Measurements from ENCODE around the gene CCDC9B.
A peak's percentile ranks its signal among the peaks of the same experiment; 100 is the strongest.

CCDC9B gene

DNA sequence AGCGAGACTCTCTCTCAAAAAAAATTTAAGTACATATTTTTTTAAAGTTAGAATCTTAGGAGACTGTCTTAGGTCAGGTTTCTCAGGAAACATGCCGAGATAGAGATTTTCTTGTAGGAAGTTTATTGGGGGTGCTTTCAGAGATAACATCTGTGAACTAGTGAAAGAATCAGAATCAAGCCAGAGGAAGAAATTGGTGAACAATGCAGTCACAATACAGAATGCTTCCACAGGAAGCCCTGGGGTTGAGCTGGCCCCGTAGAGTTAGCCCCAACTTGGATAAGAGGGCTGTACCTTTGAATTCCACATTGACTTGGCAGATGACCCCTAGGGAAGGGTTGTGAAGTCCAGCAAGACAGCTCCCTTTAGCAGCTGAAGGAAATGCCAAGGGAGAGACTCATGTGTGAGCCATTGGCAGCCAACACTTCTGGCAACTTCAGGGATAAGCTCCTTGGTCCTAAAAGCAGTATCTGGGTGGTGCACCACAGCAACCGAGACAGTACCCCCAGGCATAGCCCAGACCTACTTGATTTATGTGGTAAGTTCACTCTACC is 25.9 kb downstream of the CCDC9B start:
- Histone ChIP-seq H3K27ac (ENCODE audit: low read depth, low read length, severe bottlenecking) (no peak overlapping the region), H3K4me3 (ENCODE audit: extremely low read depth, insufficient read depth, low read length, poor library complexity, severe bottlenecking) (no peak overlapping the region), H3K36me3 (ENCODE audit: control insufficient read depth, insufficient read depth, low read length) (no peaks in the 10 kb centered on the region), H3K4me1 (ENCODE audit: control insufficient read depth, insufficient read depth, low read length, poor library complexity, severe bottlenecking) (peaks cover 18% of the 10 kb centered on the region), H3K9me3 (ENCODE audit: control insufficient read depth, low read length) (no peaks in the 10 kb centered on the region)
- 83 to 91% methylated on average over 2 of the region's 4 CpGs for WGBS, 2 experiments (ENCODE audit: insufficient coverage in 2 of 2)

DNA sequence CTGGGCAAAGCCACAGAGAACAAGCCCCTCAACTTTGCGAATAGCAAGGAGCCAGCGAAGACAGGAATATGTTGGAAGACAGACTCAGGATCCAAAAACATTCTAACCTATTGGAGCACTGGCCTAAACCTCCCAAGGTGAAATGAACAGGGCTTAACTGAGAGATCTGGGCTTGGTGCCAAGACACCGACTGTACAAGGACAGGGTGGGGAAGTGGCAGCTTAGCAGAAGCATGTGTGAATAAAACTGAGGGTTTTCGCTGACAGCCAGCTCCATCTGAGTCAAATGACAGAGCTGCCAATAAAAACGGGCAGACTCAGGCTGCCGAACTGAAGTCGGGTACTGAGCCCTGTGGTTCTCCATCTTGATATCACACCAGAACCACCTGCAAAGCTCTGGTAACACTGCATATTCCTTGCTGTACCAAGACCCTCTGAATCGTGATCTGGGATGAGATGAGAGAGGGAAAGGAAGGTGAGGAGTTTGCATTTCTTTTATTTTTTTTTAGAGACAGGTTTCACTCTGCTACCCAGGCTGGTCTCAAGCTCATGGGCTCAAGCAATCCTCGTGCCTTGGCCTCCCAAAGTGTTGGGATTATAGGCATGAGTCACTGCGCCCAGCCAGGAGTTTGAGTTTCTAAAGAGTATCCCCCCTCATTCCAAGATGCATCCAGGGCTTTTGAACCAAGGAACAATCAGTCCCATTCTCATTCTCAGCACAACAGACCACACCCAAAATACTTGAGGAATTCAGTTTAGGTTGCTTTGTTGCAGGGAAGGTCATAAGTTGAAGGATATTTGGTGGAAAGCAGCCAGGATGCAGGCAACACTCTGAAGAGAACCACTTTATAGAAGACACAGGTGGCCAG is 27.0 kb downstream of the CCDC9B start:
- H3K4me3 ChIP-seq (ENCODE audit: extremely low read depth, insufficient read depth, low read length, poor library complexity, severe bottlenecking): no peak overlapping the region
- H3K9me3 ChIP-seq (ENCODE audit: control insufficient read depth, low read length): no peaks in the 10 kb centered on the region
- peaks cover 29% of the 10 kb centered on the region for H3K4me1 ChIP-seq (ENCODE audit: control insufficient read depth, insufficient read depth, low read length, poor library complexity, severe bottlenecking)
- H3K27ac ChIP-seq (ENCODE audit: low read depth, low read length, severe bottlenecking): no peak overlapping the region
- no peaks in the 10 kb centered on the region for H3K36me3 ChIP-seq (ENCODE audit: control insufficient read depth, insufficient read depth, low read length)
- 70 to 89% methylated on average over 7 of the region's 10 CpGs for WGBS, 2 experiments (ENCODE audit: insufficient coverage in 2 of 2)

DNA sequence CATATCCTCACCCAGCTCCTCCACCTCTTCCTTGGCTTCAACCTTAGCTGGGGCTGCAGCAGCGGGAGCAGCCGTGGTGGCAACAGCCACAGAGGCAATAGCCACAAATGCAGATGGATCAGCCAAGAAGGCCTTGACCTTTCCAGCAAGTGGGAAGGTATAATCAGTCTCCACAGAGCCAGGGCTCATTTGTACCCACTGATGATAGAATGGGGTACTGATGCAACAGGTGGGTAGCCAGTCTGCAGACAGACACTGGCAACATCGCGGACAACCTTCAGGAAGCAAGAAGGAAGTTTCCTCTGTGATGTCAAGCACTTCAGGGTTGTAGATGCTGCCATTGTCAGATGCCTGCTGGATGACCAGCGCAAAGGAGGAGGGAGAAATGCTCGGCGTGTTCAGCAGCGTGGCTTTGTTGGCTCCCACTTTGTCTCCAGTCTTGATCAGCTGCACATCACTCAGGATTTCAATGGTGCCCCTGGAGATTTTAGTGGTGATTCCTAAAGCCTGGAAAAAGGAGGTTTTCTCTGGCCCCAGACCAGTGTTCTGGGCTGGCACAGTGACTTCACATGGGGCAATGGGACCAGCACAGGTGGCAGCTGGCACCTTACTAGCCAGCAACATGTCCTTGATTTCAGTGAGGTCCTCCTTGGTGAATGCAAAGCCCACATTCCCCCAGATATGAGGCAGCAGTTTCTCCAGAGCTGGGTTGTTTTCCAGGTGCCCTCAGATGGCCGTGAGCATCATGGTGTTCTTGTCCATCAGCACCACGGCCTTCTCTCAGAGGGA is 28.2 kb downstream of the CCDC9B start:
- H3K4me1 ChIP-seq (ENCODE audit: control insufficient read depth, insufficient read depth, low read length, poor library complexity, severe bottlenecking): peaks cover 38% of the 10 kb centered on the region
- 88 to 91% methylated on average over 10 of the region's 10 CpGs for WGBS, 2 experiments (ENCODE audit: insufficient coverage in 2 of 2)
- no peak overlapping the region for H3K4me3 ChIP-seq (ENCODE audit: extremely low read depth, insufficient read depth, low read length, poor library complexity, severe bottlenecking)
- no peaks in the 10 kb centered on the region for H3K9me3 ChIP-seq (ENCODE audit: control insufficient read depth, low read length)
- H3K36me3 ChIP-seq (ENCODE audit: control insufficient read depth, insufficient read depth, low read length): no peaks in the 10 kb centered on the region
- no peak overlapping the region for H3K27ac ChIP-seq (ENCODE audit: low read depth, low read length, severe bottlenecking)

DNA sequence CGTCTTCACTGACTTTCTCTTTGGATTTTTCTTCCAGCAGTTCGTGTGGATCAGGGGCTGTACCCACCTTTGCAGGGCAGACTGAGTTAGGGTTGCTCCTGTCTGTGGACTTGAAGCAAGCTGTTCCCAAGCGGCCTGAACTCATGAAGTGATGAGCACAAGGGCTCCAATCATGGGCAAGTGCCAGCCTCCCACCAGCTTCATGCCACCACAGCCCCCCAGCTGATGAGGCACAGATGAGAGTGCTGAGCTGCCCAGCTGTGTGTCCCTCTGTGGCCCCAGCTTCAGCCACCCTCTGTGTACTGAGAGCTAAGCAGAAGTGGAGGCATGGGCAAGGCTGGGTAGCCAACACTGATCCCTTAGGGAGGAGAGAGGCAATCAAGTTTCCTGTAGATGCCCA is 29.7 kb downstream of the CCDC9B start:
- Histone ChIP-seq H3K27ac (ENCODE audit: low read depth, low read length, severe bottlenecking) (no peak overlapping the region), H3K36me3 (ENCODE audit: control insufficient read depth, insufficient read depth, low read length) (no peaks in the 10 kb centered on the region), H3K9me3 (ENCODE audit: control insufficient read depth, low read length) (no peaks in the 10 kb centered on the region), H3K4me1 (ENCODE audit: control insufficient read depth, insufficient read depth, low read length, poor library complexity, severe bottlenecking) (peaks cover 50% of the 10 kb centered on the region), H3K4me3 (ENCODE audit: extremely low read depth, insufficient read depth, low read length, poor library complexity, severe bottlenecking) (no peak overlapping the region)
- 49 to 65% methylated on average over 2 to 3 of the region's 3 CpGs for WGBS, 2 experiments (ENCODE audit: insufficient coverage in 2 of 2)

DNA sequence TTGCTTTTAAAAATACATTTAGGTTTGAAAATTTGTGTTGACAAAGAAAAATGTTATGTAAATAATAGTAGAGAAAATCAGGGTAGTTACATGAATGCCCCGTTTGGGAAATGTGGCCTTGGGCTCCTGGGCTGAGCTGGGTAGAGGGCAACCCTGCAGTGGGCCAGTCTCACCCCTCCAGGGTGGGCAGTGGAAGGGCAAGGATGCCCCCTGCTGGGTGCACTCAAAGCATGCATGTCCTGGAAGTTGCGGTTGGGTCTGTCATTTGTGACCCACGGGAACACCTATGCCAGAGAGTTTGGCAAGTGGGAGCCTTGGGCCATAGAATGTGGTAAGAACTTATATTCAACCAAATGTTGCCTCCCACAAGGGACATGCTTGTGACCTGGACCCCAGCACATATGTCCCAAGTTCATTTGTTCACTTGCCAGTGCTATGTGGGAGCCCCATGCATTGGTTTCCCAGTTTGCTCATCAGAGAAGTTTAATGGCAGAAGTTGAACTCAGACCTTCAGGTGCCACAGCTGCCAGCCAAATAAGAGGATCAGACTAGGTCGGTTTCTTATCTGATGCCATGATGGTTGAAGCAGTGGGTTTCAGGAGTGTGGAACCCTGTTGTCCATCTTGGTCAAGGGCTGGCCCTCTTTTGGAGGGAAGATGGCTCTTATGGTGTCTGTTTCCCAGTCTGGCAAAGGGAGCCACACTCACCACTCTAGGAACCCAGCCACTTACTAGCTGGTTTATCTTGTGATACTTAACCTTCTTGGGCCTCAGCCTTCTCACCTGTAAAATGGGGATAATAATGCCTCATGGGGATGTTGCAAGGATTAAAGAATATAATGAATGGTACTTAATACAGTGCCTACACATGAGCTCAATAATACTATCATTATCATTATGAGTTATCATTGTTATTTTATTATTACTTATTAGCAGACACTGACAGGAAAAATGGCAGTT is 30.5 kb downstream of the CCDC9B start:
- WGBS, 2 experiments (ENCODE audit: insufficient coverage in 2 of 2): 18 to 27% methylated on average over 2 to 4 of the region's 4 CpGs
- Histone ChIP-seq H3K36me3 (ENCODE audit: control insufficient read depth, insufficient read depth, low read length) (no peaks in the 10 kb centered on the region), H3K4me3 (ENCODE audit: extremely low read depth, insufficient read depth, low read length, poor library complexity, severe bottlenecking) (no peak overlapping the region), H3K9me3 (ENCODE audit: control insufficient read depth, low read length) (no peaks in the 10 kb centered on the region), H3K27ac (ENCODE audit: low read depth, low read length, severe bottlenecking) (no peak overlapping the region), H3K4me1 (ENCODE audit: control insufficient read depth, insufficient read depth, low read length, poor library complexity, severe bottlenecking) (peaks cover 48% of the 10 kb centered on the region)

DNA sequence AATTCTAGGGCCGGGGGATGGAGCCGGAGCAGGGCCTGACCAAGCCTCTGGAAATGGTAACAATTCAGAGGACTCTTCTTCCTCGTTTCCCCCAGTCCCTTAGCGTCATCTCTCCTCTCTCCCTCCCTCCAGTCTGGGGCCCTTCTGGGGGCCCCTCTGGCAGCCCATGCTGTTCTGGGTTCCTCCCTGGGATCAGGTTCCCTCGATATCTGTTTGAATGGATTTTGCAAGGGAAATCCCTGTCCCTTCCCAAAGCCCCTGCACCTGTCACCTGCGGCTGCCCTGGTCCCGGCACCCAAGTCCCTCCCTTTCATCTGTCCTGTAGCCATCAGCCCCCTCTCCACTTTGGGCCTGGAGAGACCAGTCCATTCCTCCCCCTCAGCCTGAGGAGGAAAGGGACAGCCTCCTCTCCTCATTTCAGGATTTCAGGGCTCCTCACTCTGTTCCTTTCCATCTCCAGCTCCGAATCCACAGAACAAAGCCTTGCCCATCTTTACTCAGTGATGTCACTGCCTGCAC is 31.3 kb downstream of the CCDC9B start:
- Histone ChIP-seq H3K36me3 (ENCODE audit: control insufficient read depth, insufficient read depth, low read length) (no peaks in the 10 kb centered on the region), H3K4me3 (ENCODE audit: extremely low read depth, insufficient read depth, low read length, poor library complexity, severe bottlenecking) (no peak overlapping the region), H3K27ac (ENCODE audit: low read depth, low read length, severe bottlenecking) (no peak overlapping the region), H3K9me3 (ENCODE audit: control insufficient read depth, low read length) (no peaks in the 10 kb centered on the region), H3K4me1 (ENCODE audit: control insufficient read depth, insufficient read depth, low read length, poor library complexity, severe bottlenecking) (peaks cover 40% of the 10 kb centered on the region)
- 68 to 79% methylated on average over 5 to 6 of the region's 8 CpGs for WGBS, 2 experiments (ENCODE audit: insufficient coverage in 2 of 2)

DNA sequence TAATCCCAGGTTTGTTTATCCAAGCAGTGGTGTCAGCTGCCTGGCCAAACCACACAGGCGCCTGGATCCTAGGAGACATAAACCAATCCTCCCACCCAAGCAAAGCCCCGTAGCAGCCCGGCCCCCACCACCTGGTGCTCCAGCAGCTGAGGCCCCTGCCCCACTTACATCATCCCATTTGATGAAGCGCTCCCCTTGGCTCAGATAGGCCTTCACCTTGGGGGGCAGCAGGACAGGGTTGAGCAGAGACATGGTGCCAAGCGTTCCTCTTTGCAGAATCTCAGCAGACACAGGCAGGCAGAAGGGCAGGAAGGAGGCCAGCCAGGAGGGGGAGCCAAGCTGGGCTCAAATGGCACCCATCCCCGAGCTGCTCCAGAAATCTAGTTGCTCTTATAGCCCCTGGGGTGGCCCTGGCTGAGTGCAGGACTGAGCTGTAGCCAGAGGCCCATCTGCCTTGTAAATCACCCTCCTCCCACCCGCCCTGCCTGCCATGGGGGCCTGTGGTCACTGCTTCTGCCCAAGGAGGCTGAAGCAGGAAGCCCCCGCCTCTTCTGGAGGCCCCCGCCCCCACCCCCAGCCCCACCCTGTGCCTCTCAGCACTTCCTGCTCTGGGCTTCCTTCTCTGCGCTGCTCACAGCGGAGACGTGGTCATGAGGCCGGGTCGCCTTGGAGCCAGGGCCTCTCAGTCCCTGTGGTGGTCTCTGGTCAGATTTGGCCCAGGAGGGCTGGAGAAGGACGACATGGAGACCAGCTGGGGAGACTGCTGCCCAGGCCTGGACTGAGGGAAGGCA is 33.1 kb downstream of the CCDC9B start, which contains the start of gene PLCB2:
Gene PLCB2 (minus strand): TSS at position 515 of the 791 bp plus-strand sequence. CDS start 263 bp downstream, at position 252.
- H3K4me3 ChIP-seq (ENCODE audit: extremely low read depth, insufficient read depth, low read length, poor library complexity, severe bottlenecking): peak within 1 kb of the TSS; percentile 21
- 45 to 54% methylated on average over 7 to 8 of the region's 15 CpGs for WGBS, 2 experiments (ENCODE audit: insufficient coverage in 2 of 2)
- no peaks in the 10 kb centered on the region for H3K9me3 ChIP-seq (ENCODE audit: control insufficient read depth, low read length)
- peaks cover 36% of the 10 kb centered on the region for H3K4me1 ChIP-seq (ENCODE audit: control insufficient read depth, insufficient read depth, low read length, poor library complexity, severe bottlenecking)
- H3K27ac ChIP-seq (ENCODE audit: low read depth, low read length, severe bottlenecking): peak within 1 kb of the TSS; percentile 59
- peaks cover 6% of the 10 kb centered on the region for H3K36me3 ChIP-seq (ENCODE audit: control insufficient read depth, insufficient read depth, low read length)

DNA sequence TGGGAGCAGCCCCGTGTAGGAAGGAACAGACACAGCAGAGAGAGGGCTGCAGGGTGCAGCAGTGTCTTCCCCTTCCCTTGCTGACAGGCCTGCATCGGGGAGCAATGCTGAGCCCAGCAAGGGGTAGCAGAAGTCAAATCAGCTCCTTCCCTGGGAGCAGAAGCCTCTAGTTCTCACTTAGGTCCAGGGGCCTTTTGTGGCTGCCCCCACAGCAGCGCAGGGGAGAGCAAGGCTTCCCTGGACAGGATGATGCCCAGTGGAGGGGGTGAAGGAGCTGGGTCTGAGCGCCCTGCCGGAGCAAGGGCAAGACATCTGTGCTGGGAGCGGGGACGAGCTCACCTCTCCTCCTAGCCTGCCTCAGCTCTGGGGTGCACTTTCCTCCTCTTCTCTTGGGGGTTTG is 33.8 kb downstream of the CCDC9B start:
- Histone ChIP-seq H3K36me3 (ENCODE audit: control insufficient read depth, insufficient read depth, low read length) (peaks cover 6% of the 10 kb centered on the region), H3K4me1 (ENCODE audit: control insufficient read depth, insufficient read depth, low read length, poor library complexity, severe bottlenecking) (peaks cover 42% of the 10 kb centered on the region), H3K27ac (ENCODE audit: low read depth, low read length, severe bottlenecking) (peak overlapping the region; percentile 23), H3K9me3 (ENCODE audit: control insufficient read depth, low read length) (no peaks in the 10 kb centered on the region), H3K4me3 (ENCODE audit: extremely low read depth, insufficient read depth, low read length, poor library complexity, severe bottlenecking) (peak overlapping the region; percentile 21)
- 42 to 50% methylated on average over 2 to 3 of the region's 7 CpGs for WGBS, 2 experiments (ENCODE audit: insufficient coverage in 2 of 2)

DNA sequence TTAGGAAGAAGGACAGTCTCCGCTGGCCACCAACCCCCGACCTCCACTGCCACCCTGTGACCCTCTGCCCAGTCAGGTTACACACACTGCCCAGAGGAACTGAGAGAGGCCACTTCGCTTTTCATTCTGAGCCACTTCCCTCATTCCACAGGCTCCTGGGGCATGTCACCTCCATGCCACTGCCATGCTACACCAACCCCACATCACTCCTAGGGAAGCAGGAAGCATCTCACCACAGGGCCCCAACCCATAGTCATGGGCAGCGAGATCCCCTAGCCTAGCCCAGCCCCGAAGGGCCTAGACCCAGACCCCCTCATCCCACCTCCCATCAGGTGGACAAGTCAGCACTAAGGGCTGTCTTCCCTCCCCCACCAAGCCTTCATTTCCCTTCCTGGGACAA is 34.4 kb downstream of the CCDC9B start:
- Histone ChIP-seq H3K4me3 (ENCODE audit: extremely low read depth, insufficient read depth, low read length, poor library complexity, severe bottlenecking) (no peak overlapping the region), H3K27ac (ENCODE audit: low read depth, low read length, severe bottlenecking) (no peak overlapping the region), H3K9me3 (ENCODE audit: control insufficient read depth, low read length) (no peaks in the 10 kb centered on the region), H3K36me3 (ENCODE audit: control insufficient read depth, insufficient read depth, low read length) (peaks cover 6% of the 10 kb centered on the region), H3K4me1 (ENCODE audit: control insufficient read depth, insufficient read depth, low read length, poor library complexity, severe bottlenecking) (peaks cover 45% of the 10 kb centered on the region)
- WGBS, 2 experiments (ENCODE audit: insufficient coverage in 2 of 2): 86 to 96% methylated on average over 2 to 5 of the region's 5 CpGs
